Measurements from ENCODE around the gene IRF3. TPM values are rescaled to one million over a fixed set of nuclear protein-coding genes. Genes with fewer than 3 reads are reported as not detected.

IRF3 gene
- total RNA-seq, 1 donor from 2014 or later: 34.5 TPM

DNA sequence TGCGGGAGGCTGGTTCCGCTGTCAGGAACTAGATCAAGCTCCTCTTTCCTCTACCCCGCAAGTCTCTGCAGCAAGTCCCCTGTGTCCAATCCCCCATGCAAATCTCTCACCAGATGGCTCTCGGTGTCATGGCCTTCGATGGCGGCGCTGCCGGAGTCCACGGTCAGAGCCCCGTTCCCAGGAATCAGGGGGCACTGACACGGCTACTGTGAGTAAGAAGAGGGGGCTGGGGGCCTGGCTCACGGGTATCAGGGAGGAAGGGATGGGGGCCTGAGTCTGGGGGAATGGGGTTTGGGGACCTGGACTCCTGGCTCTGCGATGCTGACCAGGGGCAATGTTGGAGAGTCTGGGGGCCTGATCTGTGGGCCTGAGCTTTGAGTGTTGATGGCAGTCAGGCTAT, 19.7 kb downstream of the IRF3 start:
- TF ChIP-seq, protein P1, sequence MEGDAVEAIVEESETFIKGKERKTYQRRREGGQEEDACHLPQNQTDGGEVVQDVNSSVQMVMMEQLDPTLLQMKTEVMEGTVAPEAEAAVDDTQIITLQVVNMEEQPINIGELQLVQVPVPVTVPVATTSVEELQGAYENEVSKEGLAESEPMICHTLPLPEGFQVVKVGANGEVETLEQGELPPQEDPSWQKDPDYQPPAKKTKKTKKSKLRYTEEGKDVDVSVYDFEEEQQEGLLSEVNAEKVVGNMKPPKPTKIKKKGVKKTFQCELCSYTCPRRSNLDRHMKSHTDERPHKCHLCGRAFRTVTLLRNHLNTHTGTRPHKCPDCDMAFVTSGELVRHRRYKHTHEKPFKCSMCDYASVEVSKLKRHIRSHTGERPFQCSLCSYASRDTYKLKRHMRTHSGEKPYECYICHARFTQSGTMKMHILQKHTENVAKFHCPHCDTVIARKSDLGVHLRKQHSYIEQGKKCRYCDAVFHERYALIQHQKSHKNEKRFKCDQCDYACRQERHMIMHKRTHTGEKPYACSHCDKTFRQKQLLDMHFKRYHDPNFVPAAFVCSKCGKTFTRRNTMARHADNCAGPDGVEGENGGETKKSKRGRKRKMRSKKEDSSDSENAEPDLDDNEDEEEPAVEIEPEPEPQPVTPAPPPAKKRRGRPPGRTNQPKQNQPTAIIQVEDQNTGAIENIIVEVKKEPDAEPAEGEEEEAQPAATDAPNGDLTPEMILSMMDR (IDR thresholded peaks at IDR 0.05; ENCODE audit: borderline replicate concordance): no peak
- H3K4me1 ChIP-seq: peaks cover 45% of the 10 kb centered on the region
- no peaks in the 10 kb centered on the region for H3K9me3 ChIP-seq (replicated peaks)
- no peak overlapping the region for H3K4me3 ChIP-seq
- intact Hi-C loops (cut with micrococcal nuclease): no loop called here
- no peak for DNase-seq
- peaks cover 58% of the 10 kb centered on the region for H3K36me3 ChIP-seq
- H3K27me3 ChIP-seq (ENCODE audit: low read depth): no peaks in the 10 kb centered on the region
- no peak overlapping the region for H3K27ac ChIP-seq (replicated peaks)

DNA sequence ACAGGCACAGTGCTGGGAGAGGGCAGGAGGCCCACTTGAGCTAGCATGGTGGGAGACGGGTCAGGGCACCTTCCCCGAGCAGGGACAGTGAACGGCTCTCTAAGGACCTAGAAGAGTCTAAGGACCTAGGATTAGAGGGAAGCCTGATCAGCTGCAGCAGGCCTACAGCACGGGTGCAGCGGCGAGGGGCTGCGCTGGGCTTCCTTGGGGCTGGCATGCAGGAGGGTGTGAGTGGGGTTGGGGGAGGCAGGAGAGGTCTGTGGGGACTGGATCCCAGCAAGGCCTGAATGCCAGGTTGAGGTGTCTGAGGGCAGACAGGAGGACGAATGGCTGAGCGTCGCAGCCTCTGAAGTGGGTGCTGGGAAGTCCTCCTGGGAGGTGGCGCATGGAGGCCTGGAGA, 20.1 kb downstream of the IRF3 start:
- Histone ChIP-seq H3K9me3 (replicated peaks) (no peaks in the 10 kb centered on the region), H3K4me3 (no peak overlapping the region), H3K4me1 (peaks cover 48% of the 10 kb centered on the region), H3K27ac (replicated peaks) (no peak overlapping the region), H3K36me3 (peaks cover 56% of the 10 kb centered on the region), H3K27me3 (ENCODE audit: low read depth) (no peaks in the 10 kb centered on the region)
- TF ChIP-seq, protein P1 (IDR thresholded peaks at IDR 0.05; ENCODE audit: borderline replicate concordance): no peak
- no peak for DNase-seq
- intact Hi-C loops (cut with micrococcal nuclease): no loop called here

DNA sequence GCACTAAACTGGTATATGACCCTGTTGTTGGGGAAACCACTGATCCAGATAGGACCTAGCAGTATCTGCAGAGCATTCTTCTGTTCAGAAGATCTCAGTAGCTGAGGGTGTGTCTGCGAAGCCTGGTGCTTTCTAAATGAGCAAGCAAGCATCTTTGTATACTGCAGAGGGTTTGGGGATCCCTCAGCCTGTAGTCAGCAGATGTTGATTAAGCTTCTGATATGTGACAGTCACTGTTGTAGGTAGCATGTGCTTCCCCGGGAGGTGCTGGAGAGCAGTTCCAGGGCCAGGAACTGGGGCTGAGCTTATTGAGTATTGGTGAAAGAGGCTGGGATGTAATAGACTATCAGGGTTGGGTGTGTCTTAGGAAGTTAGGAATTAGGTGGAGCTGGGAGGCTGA, 22.2 kb downstream of the IRF3 start:
- no peaks in the 10 kb centered on the region for H3K9me3 ChIP-seq (replicated peaks)
- H3K36me3 ChIP-seq: peaks cover 35% of the 10 kb centered on the region
- intact Hi-C loops (cut with micrococcal nuclease): no loop called here
- H3K27me3 ChIP-seq (ENCODE audit: low read depth): no peaks in the 10 kb centered on the region
- peak overlapping the region; percentile 98 for H3K4me3 ChIP-seq
- H3K27ac ChIP-seq (replicated peaks): no peak overlapping the region
- H3K4me1 ChIP-seq: peaks cover 62% of the 10 kb centered on the region
- no peak for DNase-seq
- TF ChIP-seq, protein P1 (IDR thresholded peaks at IDR 0.05; ENCODE audit: borderline replicate concordance): no peak

DNA sequence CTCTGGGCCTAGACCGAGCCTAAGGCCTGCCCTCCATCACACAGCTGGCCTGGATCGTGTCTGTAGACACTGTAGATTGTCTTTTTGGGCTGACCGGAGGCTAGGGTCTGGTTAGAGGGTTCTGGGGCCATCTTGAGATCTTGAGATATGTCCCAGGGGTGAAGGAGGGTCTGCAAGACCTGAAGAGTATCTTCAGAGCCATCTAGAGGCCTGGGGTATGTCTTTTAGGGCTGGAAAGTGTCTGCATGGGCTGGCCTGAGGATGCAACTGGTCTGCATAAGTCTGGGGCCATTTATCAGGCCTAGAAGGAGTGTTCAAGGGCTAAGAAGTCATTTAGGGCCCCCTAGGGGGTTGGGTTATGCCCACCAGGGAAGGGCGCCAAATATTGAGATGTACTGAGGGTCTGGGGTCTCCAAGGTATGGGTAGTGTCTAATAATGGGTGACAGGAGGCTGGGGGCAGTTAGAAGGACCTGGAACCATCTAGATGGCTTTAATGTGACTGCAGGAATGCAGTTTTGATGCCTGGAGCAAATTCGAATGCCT, 23.1 kb downstream of the IRF3 start:
- no peak for DNase-seq
- TF ChIP-seq, protein P1 (IDR thresholded peaks at IDR 0.05; ENCODE audit: borderline replicate concordance): no peak
- Histone ChIP-seq H3K27me3 (ENCODE audit: low read depth) (no peaks in the 10 kb centered on the region), H3K36me3 (peaks cover 26% of the 10 kb centered on the region), H3K27ac (replicated peaks) (peak overlapping the region; percentile 100), H3K4me3 (peak overlapping the region; percentile 98), H3K9me3 (replicated peaks) (no peaks in the 10 kb centered on the region), H3K4me1 (peaks cover 71% of the 10 kb centered on the region)
- intact Hi-C loops (cut with micrococcal nuclease): no loop called here

DNA sequence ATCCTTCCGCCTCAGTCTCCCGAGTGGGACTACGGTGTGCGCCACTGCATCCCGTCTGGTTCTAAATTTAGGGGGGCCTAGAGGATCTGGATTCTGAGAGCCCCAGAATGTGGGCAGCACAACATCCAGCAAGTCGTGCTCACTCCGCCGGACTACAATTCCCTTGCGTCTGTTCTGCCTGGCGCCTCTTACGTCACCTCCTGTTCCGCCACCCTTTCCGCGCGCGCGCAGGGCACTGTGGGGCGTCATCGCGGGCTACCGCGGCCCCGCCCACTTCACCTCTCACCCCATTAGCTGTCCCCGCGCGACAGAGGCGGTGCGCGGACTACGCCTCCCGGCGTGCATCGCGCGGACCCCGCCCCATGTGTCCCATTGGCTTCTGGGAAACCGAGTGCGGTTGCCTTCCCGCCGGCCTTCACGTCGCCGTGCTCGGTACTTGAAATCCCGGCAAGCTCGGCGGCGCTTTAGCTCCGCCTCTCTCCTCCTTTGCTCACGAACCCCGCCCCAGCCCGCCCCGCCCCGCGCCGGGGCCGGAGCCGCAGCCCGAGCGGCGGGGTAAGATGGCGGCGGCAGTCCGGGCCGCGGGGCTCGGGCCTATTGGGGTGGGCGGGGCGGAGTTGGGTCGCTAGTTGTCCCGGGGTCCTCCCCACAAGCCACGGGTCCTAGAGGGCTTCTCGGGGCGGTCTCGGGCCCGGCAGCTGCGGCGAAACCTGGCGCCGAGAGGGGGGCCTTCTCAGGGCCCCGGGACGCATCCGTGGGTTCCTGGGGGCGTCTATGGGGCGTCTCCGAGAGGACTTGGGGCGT, 23.8 kb downstream of the IRF3 start, which contains the start of gene SCAF1:
Gene SCAF1 (plus strand): TSS at position 522 of the 804 bp plus-strand sequence. CDS start 2,818 bp downstream, outside the sequence.
- Histone ChIP-seq H3K27me3 (ENCODE audit: low read depth) (no peaks in the 10 kb centered on the region), H3K27ac (replicated peaks) (peak within 1 kb of the TSS; percentile 100), H3K9me3 (replicated peaks) (no peaks in the 10 kb centered on the region), H3K36me3 (peaks cover 19% of the 10 kb centered on the region), H3K4me1 (peaks cover 78% of the 10 kb centered on the region), H3K4me3 (peak within 1 kb of the TSS; percentile 98)
- TF ChIP-seq, protein P1 (IDR thresholded peaks at IDR 0.05; ENCODE audit: borderline replicate concordance): no peak
- intact Hi-C loops (cut with micrococcal nuclease): no loop called here
- DNase-seq: peak; percentile 99

All from left ventricle myocardium inferior (tissue), 1 donor.